Body of pancreas (tissue), 4 donors: Measurements from ENCODE around the gene ATF6.

ENCODE experiments used
- POLR2A ChIP-seq, 3 donors: fragments of 450-650 bp; IDR thresholded peaks; one replicate each; pipeline ENCODE4 v1.6.1; 2016; ENCODE audit warnings: antibody characterized with exemption in 3 of 3, mild to moderate bottlenecking in 2 of 3
- TF ChIP-seq, protein P1 (sequence below), 7 experiments: fragments of 450-650 bp in 4 of 7; fragments of 200-600 bp in 3 of 7; sonication (generic) in 3 of 7; IDR thresholded peaks; one replicate each; pipeline ENCODE4 v1.5.1; 2016 to 2019; ENCODE audit warnings: antibody characterized with exemption in 7 of 7

DNA sequence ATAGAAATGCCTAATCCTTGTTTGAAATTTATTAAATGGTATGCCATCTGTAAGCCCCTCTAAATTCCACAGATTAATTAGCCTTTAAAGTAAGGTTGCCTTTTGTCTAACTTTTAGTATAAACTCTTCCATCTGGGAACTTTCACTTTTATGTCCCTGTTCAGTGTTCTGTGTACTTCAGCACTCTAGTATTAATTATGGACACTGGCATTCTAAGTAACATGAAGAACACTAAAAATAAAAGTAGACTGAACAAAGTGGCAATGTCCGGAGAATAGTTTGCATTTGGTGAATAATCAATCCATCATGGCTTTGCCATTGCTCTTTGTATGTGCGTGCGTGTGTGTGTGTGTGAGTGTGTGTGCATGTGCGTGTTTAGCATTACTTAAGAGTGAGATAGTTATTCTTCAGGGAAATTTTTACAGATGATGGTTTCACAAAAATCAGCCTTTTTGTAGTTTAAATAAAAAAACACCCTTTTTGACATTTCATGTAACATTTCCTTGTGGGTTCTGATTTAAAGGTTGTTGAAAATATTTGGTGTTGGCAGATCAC is 51.1 kb downstream of the ATF6 start:
- TF ChIP-seq, protein P1, sequence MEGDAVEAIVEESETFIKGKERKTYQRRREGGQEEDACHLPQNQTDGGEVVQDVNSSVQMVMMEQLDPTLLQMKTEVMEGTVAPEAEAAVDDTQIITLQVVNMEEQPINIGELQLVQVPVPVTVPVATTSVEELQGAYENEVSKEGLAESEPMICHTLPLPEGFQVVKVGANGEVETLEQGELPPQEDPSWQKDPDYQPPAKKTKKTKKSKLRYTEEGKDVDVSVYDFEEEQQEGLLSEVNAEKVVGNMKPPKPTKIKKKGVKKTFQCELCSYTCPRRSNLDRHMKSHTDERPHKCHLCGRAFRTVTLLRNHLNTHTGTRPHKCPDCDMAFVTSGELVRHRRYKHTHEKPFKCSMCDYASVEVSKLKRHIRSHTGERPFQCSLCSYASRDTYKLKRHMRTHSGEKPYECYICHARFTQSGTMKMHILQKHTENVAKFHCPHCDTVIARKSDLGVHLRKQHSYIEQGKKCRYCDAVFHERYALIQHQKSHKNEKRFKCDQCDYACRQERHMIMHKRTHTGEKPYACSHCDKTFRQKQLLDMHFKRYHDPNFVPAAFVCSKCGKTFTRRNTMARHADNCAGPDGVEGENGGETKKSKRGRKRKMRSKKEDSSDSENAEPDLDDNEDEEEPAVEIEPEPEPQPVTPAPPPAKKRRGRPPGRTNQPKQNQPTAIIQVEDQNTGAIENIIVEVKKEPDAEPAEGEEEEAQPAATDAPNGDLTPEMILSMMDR (IDR thresholded peaks at IDR 0.05), result no peak
- TF ChIP-seq POLR2A (IDR thresholded peaks at IDR 0.05), result no peak
